Left ventricle myocardium superior (tissue), 1 donor: Measurements from ENCODE around the gene SORL1-AS1. TPM values are rescaled to one million over a fixed set of nuclear protein-coding genes. Genes with fewer than 3 reads are reported as not detected.
A peak's percentile ranks its signal among the peaks of the same experiment; 100 is the strongest.
"Not testable (repeated sequence)": the region's sequence is repeated elsewhere in the genome, so short reads cannot be mapped to it uniquely, and the experiment has no call there.

Experiments used
- ATAC-seq: fragments of 200-7000 bp; cut with Tn5 transposase; one replicate; pipeline ENCODE4 v1.9.1; 2020; ENCODE audit warnings: mild to moderate bottlenecking, moderate library complexity
- DNase-seq: peaks from one replicate; pipeline ENCODE4 v3.0.0-alpha.2; 2020
- intact Hi-C: fragments of 100-400 bp; cut with micrococcal nuclease; formaldehyde crosslinking; loops from one replicate; pipeline ENCODE4 v1.11.0; 2022
- total RNA-seq: library from RNA; stranded (reverse); fragmentation: NEBNext Ultra II Directional; extraction: Animal tissue kit (Norgen Biotek cat#: 25700); gene quantifications from one replicate; pipeline ENCODE4 v1.2.1, GENCODE V29; 2021
- donor health status: DM: no; HTN: yes; CAD: no; lungs with severe emphysema.

Gene SORL1-AS1

GRCh38 chr11:121412711-121413415, 39.9 kb downstream of the SORL1-AS1 start:
- intact Hi-C loops, result no loop called here
- ATAC-seq, result no peak
- no peak for DNase-seq

GRCh38 chr11:121412000-121412587, 40.7 kb downstream of the SORL1-AS1 start:
- intact Hi-C loops, result no loop called here
- ATAC-seq (no peak), DNase-seq (no peak)

- intact Hi-C loops, DNase-seq, ATAC-seq: not testable (repeated sequence)
Observed at GRCh38 chr11:121411330-121411729, 41.4 kb downstream of the SORL1-AS1 start.

- ATAC-seq, intact Hi-C loops: not testable (repeated sequence)
Observed at GRCh38 chr11:121410041-121410440, 42.7 kb downstream of the SORL1-AS1 start.

GRCh38 chr11:121408830-121409229, 43.9 kb downstream of the SORL1-AS1 start:
- intact Hi-C loops, result no loop called here
- no peak for ATAC-seq
- DNase-seq, result no peak

More at GRCh38 chr11:121410041-121410440, 42.7 kb downstream of the SORL1-AS1 start:
- DNase-seq, result not testable (repeated sequence)

GRCh38 chr11:121406291-121406690, 46.5 kb downstream of the SORL1-AS1 start:
- no peak for DNase-seq
- intact Hi-C loops, result no loop called here
- no peak for ATAC-seq

GRCh38 chr11:121405646-121406045, 47.1 kb downstream of the SORL1-AS1 start:
- DNase-seq (no peak), ATAC-seq (no peak)
- intact Hi-C loops, result no loop called here

- DNase-seq (no peak), ATAC-seq (no peak)
- intact Hi-C loops, result no loop called here
Observed at GRCh38 chr11:121394785-121395184, 58.0 kb downstream of the SORL1-AS1 start.

- intact Hi-C loops, result no loop called here
- DNase-seq (no peak), ATAC-seq (no peak)
Observed at GRCh38 chr11:121393855-121394254, 58.9 kb downstream of the SORL1-AS1 start.

- intact Hi-C loops, result no loop called here
- DNase-seq (no peak), ATAC-seq (no peak)
Observed at GRCh38 chr11:121391914-121392313, 60.9 kb downstream of the SORL1-AS1 start.

- intact Hi-C loops, result no loop called here
- ATAC-seq, result peak; percentile 97
- DNase-seq, result peak; percentile 75
Observed at GRCh38 chr11:121389651-121390050, 63.1 kb downstream of the SORL1-AS1 start.

Other genes starting within 250 kb of the SORL1-AS1 start
- 20.7 TPM for gene SC5D, start 160.2 kb downstream of the SORL1-AS1 start, total RNA-seq
- gene SORL1, start 653 bp downstream of the SORL1-AS1 start, total RNA-seq, result 11.9 TPM